ENCODE results near the gene TTBK1. TPM values are rescaled to one million over a fixed set of nuclear protein-coding genes. Genes with fewer than 3 reads are reported as not detected.

The TTBK1 gene
- total RNA-seq, 1 donor from 2014 or later = not detected

- no peak for TF ChIP-seq CTCF (IDR thresholded peaks at IDR 0.05)
- H3K27ac ChIP-seq = no peak overlapping the region
- no peaks in the 10 kb centered on the region for H3K4me1 ChIP-seq
- no peaks in the 10 kb centered on the region for H3K9me3 ChIP-seq
- peaks cover 18 to 36% of the 10 kb centered on the region in 2 donors for H3K36me3 ChIP-seq
- DNase-seq (ENCODE audit: low spot score in 2 of 2) = no peak
- intact Hi-C loops (cut with DNase I) = no loop called here
- H3K27me3 ChIP-seq = no peaks in the 10 kb centered on the region
- H3K4me3 ChIP-seq = no peak overlapping the region
These were observed 20.1 kb upstream of the TTBK1 start for GRCh38 chr6:43223175-43223574.

- Histone ChIP-seq H3K4me3 (no peak overlapping the region), H3K27me3 (no peaks in the 10 kb centered on the region), H3K36me3 (peaks cover 6 to 21% of the 10 kb centered on the region in 2 donors), H3K4me1 (peaks cover 3 to 6% of the 10 kb centered on the region in 2 donors), H3K27ac (no peak overlapping the region), H3K9me3 (no peaks in the 10 kb centered on the region)
- intact Hi-C loops (cut with DNase I) = loop anchor here (5.0 kb wide), 1 partner anchor 281 kb away; no protein-coding TSS in a partner anchor
- no peak for DNase-seq (ENCODE audit: low spot score in 2 of 2)
- TF ChIP-seq CTCF (IDR thresholded peaks at IDR 0.05) = no peak
These were observed 17.0 kb upstream of the TTBK1 start for GRCh38 chr6:43226192-43226851.

GRCh38 chr6:43228951-43229802 is 14.1 kb upstream of the TTBK1 start, which contains the start of gene DNPH1:
Gene DNPH1 (minus strand): TSS chr6:43229481. CDS start chr6:43229456, 25 bp downstream.
- H3K9me3 ChIP-seq = no peaks in the 10 kb centered on the region
- no peak within 1 kb of the TSS for H3K27ac ChIP-seq
- TF ChIP-seq CTCF (IDR thresholded peaks at IDR 0.05) = peak; percentile 57 to 93 (median 77)
- peaks cover 3 to 6% of the 10 kb centered on the region in 2 donors for H3K4me1 ChIP-seq
- H3K27me3 ChIP-seq = no peaks in the 10 kb centered on the region
- peak within 1 kb of the TSS; percentile 74 to 78 for H3K4me3 ChIP-seq
- H3K36me3 ChIP-seq = peaks cover 0 to 4% of the 10 kb centered on the region in 2 donors
- intact Hi-C loops (cut with DNase I) = loop anchor here (2.0 to 5.0 kb wide), 2 partner anchors 18 to 278 kb away; no protein-coding TSS in a partner anchor
- peak; percentile 25 to 84 for DNase-seq (ENCODE audit: low spot score in 2 of 2)

- peaks cover 3 to 6% of the 10 kb centered on the region in 2 donors for H3K4me1 ChIP-seq
These were observed 13.3 kb upstream of the TTBK1 start for GRCh38 chr6:43229803-43230620.

More at GRCh38 chr6:43229803-43230620, 13.3 kb upstream of the TTBK1 start:
- no peaks in the 10 kb centered on the region for H3K9me3 ChIP-seq
- H3K4me3 ChIP-seq = peak overlapping the region; percentile 74 to 78
- no peak for DNase-seq (ENCODE audit: low spot score in 2 of 2)
- TF ChIP-seq CTCF (IDR thresholded peaks at IDR 0.05) = no peak
- H3K27me3 ChIP-seq = no peaks in the 10 kb centered on the region
- no peaks in the 10 kb centered on the region for H3K36me3 ChIP-seq
- intact Hi-C loops (cut with DNase I) = loop anchor here (2.0 to 5.0 kb wide), 2 partner anchors 17 to 277 kb away; no protein-coding TSS in a partner anchor
- no peak overlapping the region for H3K27ac ChIP-seq
